Neural cell (in vitro differentiated cells): Measurements from ENCODE around the gene LHFPL2. TPM values are rescaled to one million over a fixed set of nuclear protein-coding genes. Genes with fewer than 3 reads are reported as not detected.

ENCODE experiments used
- H2AFZ ChIP-seq: fragments of 200-600, 300-800 bp; sonication (generic), shearing (Covaris generic); 2 replicates; pipeline ENCODE4 v1.6.0; 2014; ENCODE audit warnings: low read depth, mild to moderate bottlenecking, antibody characterized with exemption, low read length, moderate library complexity
- H3F3A ChIP-seq: fragments of 200-600 bp; shearing (Covaris generic); 2 replicates; pipeline ENCODE4 v1.6.1; 2016; ENCODE audit warnings: mild to moderate bottlenecking, moderate library complexity, mixed read lengths, antibody characterized with exemption, low read length; ENCODE audit not compliant: insufficient read depth, poor library complexity, severe bottlenecking
- H3K27ac ChIP-seq: fragments of 200-600, 300-800 bp; sonication (generic), shearing (Covaris generic); 2 replicates; pipeline ENCODE4 v1.5.1; 2014; ENCODE audit warnings: mild to moderate bottlenecking, low read length, moderate library complexity
- H3K27me3 ChIP-seq: fragments of 300-800, 200-600 bp; sonication (generic), shearing (Covaris generic); 2 replicates; pipeline ENCODE4 v1.6.0; 2014; ENCODE audit warnings: mild to moderate bottlenecking, low read depth, low read length, moderate library complexity; ENCODE audit not compliant: insufficient read depth
- H3K36me3 ChIP-seq: fragments of 300-800, 200-600 bp; sonication (generic), shearing (Covaris generic); 2 replicates; pipeline ENCODE4 v1.5.1; 2014; ENCODE audit warnings: mild to moderate bottlenecking, antibody characterized with exemption, low read length, moderate library complexity; ENCODE audit not compliant: insufficient read depth
- H3K4me2 ChIP-seq: fragments of 300-800, 200-600 bp; sonication (generic), shearing (Covaris generic); 2 replicates; pipeline ENCODE4 v1.6.0; 2014; ENCODE audit warnings: mild to moderate bottlenecking, low read length
- H3K4me3 ChIP-seq: fragments of 300-800, 200-600 bp; sonication (generic), shearing (Covaris generic); 2 replicates; pipeline ENCODE4 v1.5.1; 2014; ENCODE audit warnings: mild to moderate bottlenecking, low read length, moderate library complexity
- H3K79me2 ChIP-seq: fragments of 200-600 bp; shearing (Covaris generic); replicated peaks from 2 replicates; pipeline ENCODE4 v1.6.0; 2014; ENCODE audit warnings: mild to moderate bottlenecking, low read length, moderate library complexity; ENCODE audit not compliant: insufficient read depth
- H3K9ac ChIP-seq: fragments of 300-800, 200-600 bp; sonication (generic), shearing (Covaris generic); 2 replicates; pipeline ENCODE4 v1.6.1; 2016; ENCODE audit warnings: mild to moderate bottlenecking, low read length, mixed read lengths
- H3K9me2 ChIP-seq: fragments of 200-600 bp; shearing (Covaris generic); 2 replicates; pipeline ENCODE4 v1.6.1; 2016; ENCODE audit warnings: mild to moderate bottlenecking, low read length, mixed read lengths; ENCODE audit not compliant: insufficient read depth
- H3K9me3 ChIP-seq: fragments of 200-600, 300-800 bp; sonication (generic), shearing (Covaris generic); 2 replicates; pipeline ENCODE4 v1.6.1; 2016; ENCODE audit warnings: mild to moderate bottlenecking, mixed run types, low read length, moderate library complexity, mixed read lengths
- H4K20me1 ChIP-seq: fragments of 200-600 bp; shearing (Covaris generic); 2 replicates; pipeline ENCODE4 v1.6.1; 2016; ENCODE audit warnings: mild to moderate bottlenecking, mixed run types; ENCODE audit not compliant: insufficient read depth
- CTCF ChIP-seq: fragments of 450-650 bp; IDR thresholded peaks from 2 replicates; pipeline ENCODE4 v1.5.1; 2014; ENCODE audit warnings: antibody characterized with exemption, mild to moderate bottlenecking, moderate library complexity; ENCODE audit not compliant: poor library complexity, severe bottlenecking
- EP300 ChIP-seq: fragments of 450-650 bp; conservative IDR thresholded peaks from 2 replicates; pipeline ENCODE4 v1.6.1; 2014; ENCODE audit warnings: antibody characterized with exemption, mild to moderate bottlenecking, moderate library complexity; ENCODE audit not compliant: poor library complexity, severe bottlenecking
- EZH2 ChIP-seq: fragments of 200-600, 300-800 bp; shearing (Covaris generic), sonication (generic); IDR thresholded peaks from 2 replicates; pipeline ENCODE4 v1.6.1; 2014; ENCODE audit warnings: antibody characterized with exemption, low read length, borderline replicate concordance, mild to moderate bottlenecking; ENCODE audit not compliant: insufficient read depth, poor library complexity, severe bottlenecking
- MXI1 ChIP-seq: fragments of 450-650 bp; conservative IDR thresholded peaks from 2 replicates; pipeline ENCODE4 v1.6.1; 2014; ENCODE audit warnings: antibody characterized with exemption, mild to moderate bottlenecking; ENCODE audit not compliant: poor library complexity, severe bottlenecking
- POLR2AphosphoS5 ChIP-seq: IDR thresholded peaks from 2 replicates; pipeline ENCODE4 v1.6.1; 2012
- RAD21 ChIP-seq: fragments of 450-650 bp; conservative IDR thresholded peaks from 2 replicates; pipeline ENCODE4 v1.6.1; 2014; ENCODE audit warnings: antibody characterized with exemption, mild to moderate bottlenecking, moderate library complexity
- SMC3 ChIP-seq: fragments of 450-650 bp; conservative IDR thresholded peaks from 2 replicates; pipeline ENCODE4 v1.6.1; 2014; ENCODE audit warnings: antibody characterized with exemption, mild to moderate bottlenecking, moderate library complexity; ENCODE audit not compliant: poor library complexity
- TAF1 ChIP-seq: IDR thresholded peaks from 2 replicates; pipeline ENCODE4 v1.6.1; 2012; ENCODE audit warnings: low read depth
- polyA plus RNA-seq: library from polyadenylated mRNA; depleted of rRNA; stranded (reverse); fragments of >200 nt; gene quantifications from 2 replicates; pipeline ENCODE4 v1.2.3, GENCODE V29; 2014
- TF ChIP-seq, protein P1 (sequence below): IDR thresholded peaks from 2 replicates; pipeline ENCODE4 v1.6.1; 2012; ENCODE audit warnings: borderline replicate concordance

Gene LHFPL2
- polyA plus RNA-seq, 1 donor from 2014 or later: 1.6 TPM

- Histone ChIP-seq H3K4me3 (no peak overlapping the region), H3K9ac (no peak overlapping the region), H2AFZ (no peak overlapping the region), H3K4me2 (no peak overlapping the region), H3K27me3 (no peaks in the 10 kb centered on the region), H3K9me2 (no peaks in the 10 kb centered on the region), H4K20me1 (no peaks in the 10 kb centered on the region), H3K79me2 (no peaks in the 10 kb centered on the region), H3F3A (no peaks in the 10 kb centered on the region), H3K9me3 (no peaks in the 10 kb centered on the region), H3K36me3 (no peaks in the 10 kb centered on the region), H3K27ac (no peak overlapping the region)
- TF ChIP-seq, protein P1, sequence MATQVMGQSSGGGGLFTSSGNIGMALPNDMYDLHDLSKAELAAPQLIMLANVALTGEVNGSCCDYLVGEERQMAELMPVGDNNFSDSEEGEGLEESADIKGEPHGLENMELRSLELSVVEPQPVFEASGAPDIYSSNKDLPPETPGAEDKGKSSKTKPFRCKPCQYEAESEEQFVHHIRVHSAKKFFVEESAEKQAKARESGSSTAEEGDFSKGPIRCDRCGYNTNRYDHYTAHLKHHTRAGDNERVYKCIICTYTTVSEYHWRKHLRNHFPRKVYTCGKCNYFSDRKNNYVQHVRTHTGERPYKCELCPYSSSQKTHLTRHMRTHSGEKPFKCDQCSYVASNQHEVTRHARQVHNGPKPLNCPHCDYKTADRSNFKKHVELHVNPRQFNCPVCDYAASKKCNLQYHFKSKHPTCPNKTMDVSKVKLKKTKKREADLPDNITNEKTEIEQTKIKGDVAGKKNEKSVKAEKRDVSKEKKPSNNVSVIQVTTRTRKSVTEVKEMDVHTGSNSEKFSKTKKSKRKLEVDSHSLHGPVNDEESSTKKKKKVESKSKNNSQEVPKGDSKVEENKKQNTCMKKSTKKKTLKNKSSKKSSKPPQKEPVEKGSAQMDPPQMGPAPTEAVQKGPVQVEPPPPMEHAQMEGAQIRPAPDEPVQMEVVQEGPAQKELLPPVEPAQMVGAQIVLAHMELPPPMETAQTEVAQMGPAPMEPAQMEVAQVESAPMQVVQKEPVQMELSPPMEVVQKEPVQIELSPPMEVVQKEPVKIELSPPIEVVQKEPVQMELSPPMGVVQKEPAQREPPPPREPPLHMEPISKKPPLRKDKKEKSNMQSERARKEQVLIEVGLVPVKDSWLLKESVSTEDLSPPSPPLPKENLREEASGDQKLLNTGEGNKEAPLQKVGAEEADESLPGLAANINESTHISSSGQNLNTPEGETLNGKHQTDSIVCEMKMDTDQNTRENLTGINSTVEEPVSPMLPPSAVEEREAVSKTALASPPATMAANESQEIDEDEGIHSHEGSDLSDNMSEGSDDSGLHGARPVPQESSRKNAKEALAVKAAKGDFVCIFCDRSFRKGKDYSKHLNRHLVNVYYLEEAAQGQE: no peak
- no peak for TF ChIP-seq CTCF
- TF ChIP-seq EZH2: no peak
- TF ChIP-seq SMC3: no peak
- TF ChIP-seq RAD21: no peak
- TF ChIP-seq EP300: no peak
- TF ChIP-seq POLR2AphosphoS5: no peak
- no peak for TF ChIP-seq TAF1
- TF ChIP-seq MXI1: no peak
Observed at GRCh38 chr5:78518365-78519197, 130.0 kb downstream of the LHFPL2 start.

DNA sequence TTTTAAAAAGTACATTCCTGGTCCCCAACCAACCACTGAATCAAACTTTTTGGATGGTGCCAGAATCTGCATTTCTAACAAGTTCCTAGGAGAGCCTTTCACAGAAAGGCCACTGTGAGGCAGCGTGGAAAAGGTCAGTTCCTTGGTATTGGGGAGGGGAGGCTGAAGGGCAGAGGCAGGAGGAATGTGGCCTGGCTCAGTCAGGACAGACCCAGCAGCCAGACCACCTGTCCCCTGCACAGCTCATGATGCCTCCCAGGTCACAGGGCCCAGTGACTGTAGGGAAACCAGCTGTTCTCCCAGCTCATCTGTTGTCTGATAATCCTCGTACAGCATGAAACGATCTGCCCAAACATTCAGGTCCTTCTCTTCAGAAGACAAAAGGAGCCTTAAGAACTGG, 132.9 kb downstream of the LHFPL2 start:
- H3K4me2 ChIP-seq: no peak overlapping the region
- H4K20me1 ChIP-seq: no peaks in the 10 kb centered on the region

More for the DNA sequence above, 132.9 kb downstream of the LHFPL2 start:
- Histone ChIP-seq H3K4me3 (no peak overlapping the region), H3F3A (no peaks in the 10 kb centered on the region), H3K36me3 (no peaks in the 10 kb centered on the region), H2AFZ (no peak overlapping the region), H3K27ac (no peak overlapping the region), H3K79me2 (no peaks in the 10 kb centered on the region), H3K9me3 (no peaks in the 10 kb centered on the region), H3K27me3 (no peaks in the 10 kb centered on the region), H3K9ac (no peak overlapping the region), H3K9me2 (no peaks in the 10 kb centered on the region)
- TF ChIP-seq CTCF (no peak), RAD21 (no peak), EZH2 (no peak), POLR2AphosphoS5 (no peak), MXI1 (no peak), EP300 (no peak), SMC3 (no peak), TAF1 (no peak)
- TF ChIP-seq, protein P1: no peak
